Thyroid gland (tissue), 4 donors: ENCODE data around the gene PTPRN2. TPM values are rescaled to one million over a fixed set of nuclear protein-coding genes. Genes with fewer than 3 reads are reported as not detected.

Experiments
- DNase-seq, 2 donors: peaks; one replicate each; pipeline ENCODE4 v3.0.0-alpha.2; 2019
- H3K27ac ChIP-seq, 3 donors: fragments of 200-600 bp; sonication (generic); 1 replicate in 2 of 3; 2 replicates in 1 of 3; pipeline ENCODE4 v1.5.1; 2016 to 2019; ENCODE audit warnings: mild to moderate bottlenecking in 1 of 3, moderate library complexity in 1 of 3
- H3K27me3 ChIP-seq: fragments of 200-600 bp; sonication (generic); one replicate; pipeline ENCODE4 v1.5.1; 2019
- H3K36me3 ChIP-seq, 2 donors: fragments of 200-600 bp; sonication (generic); one replicate each; pipeline ENCODE4 v1.5.1; 2016 to 2019
- H3K4me1 ChIP-seq, 2 donors: fragments of 200-600 bp; sonication (generic); one replicate each; pipeline ENCODE4 v1.5.1; 2017 to 2019
- H3K4me3 ChIP-seq, 3 donors: fragments of 200-600 bp; sonication (generic); replicated peaks in 1 of 3; 1 replicate in 2 of 3; 2 replicates in 1 of 3; pipeline ENCODE4 v1.5.1; 2016; ENCODE audit warnings: mild to moderate bottlenecking in 1 of 3
- H3K9me3 ChIP-seq: fragments of 200-600 bp; sonication (generic); one replicate; pipeline ENCODE4 v1.5.1; 2017
- CTCF ChIP-seq, 6 experiments: fragments of 200-600 bp in 3 of 6; fragments of 450-650 bp in 3 of 6; sonication (generic) in 3 of 6; IDR thresholded peaks; one replicate each; pipeline ENCODE4 v1.5.1; 2016 to 2019; ENCODE audit warnings: antibody characterized with exemption in 6 of 6, mild to moderate bottlenecking in 2 of 6, inconsistent platforms in 1 of 6, moderate library complexity in 1 of 6
- POLR2A ChIP-seq, 2 donors: fragments of 450-650 bp; IDR thresholded peaks; one replicate each; pipeline ENCODE4 v1.6.1; 2017; ENCODE audit warnings: antibody characterized with exemption in 2 of 2, mild to moderate bottlenecking in 2 of 2, moderate library complexity in 1 of 2
- WGBS, 2 donors: methylation state at CpG; one replicate each; pipeline ENCODE4 v1.1.5; 2017; 5-methylcytosine and 5-hydroxymethylcytosine counted together
- intact Hi-C: fragments of 100-400 bp; cut with DNase I; formaldehyde crosslinking; loops from one replicate; pipeline ENCODE4 v1.15.1; 2023
- total RNA-seq, 4 donors: library from RNA; depleted of rRNA; stranded (reverse); fragments of >200 nt; gene quantifications; one replicate each; pipeline ENCODE4 v1.2.3, GENCODE V29; 2016

PTPRN2 gene
- total RNA-seq, 4 donors from 2014 or later, result 4.2 to 9.9 (median 7.7) TPM

GRCh38 chr7:158247758-158248487 is 339.7 kb downstream of the PTPRN2 start:
- Histone ChIP-seq H3K9me3 (no peaks in the 10 kb centered on the region), H3K27me3 (no peaks in the 10 kb centered on the region), H3K4me3 (no peak overlapping the region), H3K27ac (no peak overlapping the region), H3K4me1 (no peaks in the 10 kb centered on the region), H3K36me3 (no peaks in the 10 kb centered on the region)
- no peak for DNase-seq
- TF ChIP-seq POLR2A (IDR thresholded peaks at IDR 0.05) (no peak), CTCF (IDR thresholded peaks at IDR 0.05) (no peak)
- WGBS, 2 donors, result 77 to 84% methylated on average over 14 of the region's 14 CpGs
- intact Hi-C loops, result no loop called here

- Histone ChIP-seq H3K4me3 (no peak overlapping the region), H3K27me3 (no peaks in the 10 kb centered on the region), H3K36me3 (no peaks in the 10 kb centered on the region), H3K4me1 (no peaks in the 10 kb centered on the region), H3K9me3 (no peaks in the 10 kb centered on the region), H3K27ac (no peak overlapping the region)
- intact Hi-C loops, result no loop called here
- TF ChIP-seq POLR2A (IDR thresholded peaks at IDR 0.05), result no peak
- no peak for TF ChIP-seq CTCF (IDR thresholded peaks at IDR 0.05)
- DNase-seq, result no peak
- 82 to 84% methylated on average over 21 to 26 of the region's 28 CpGs for WGBS, 2 donors
These were observed 340.5 kb downstream of the PTPRN2 start for GRCh38 chr7:158246960-158247673.

GRCh38 chr7:158246272-158246959 is 341.2 kb downstream of the PTPRN2 start:
- H3K4me3 ChIP-seq, result no peak overlapping the region
- 86 to 87% methylated on average over 24 of the region's 24 CpGs for WGBS, 2 donors
- intact Hi-C loops, result no loop called here
- no peaks in the 10 kb centered on the region for H3K36me3 ChIP-seq
- TF ChIP-seq CTCF (IDR thresholded peaks at IDR 0.05) (no peak), POLR2A (IDR thresholded peaks at IDR 0.05) (no peak)
- no peaks in the 10 kb centered on the region for H3K27me3 ChIP-seq
- DNase-seq, result no peak
- no peak overlapping the region for H3K27ac ChIP-seq
- H3K4me1 ChIP-seq, result no peaks in the 10 kb centered on the region
- no peaks in the 10 kb centered on the region for H3K9me3 ChIP-seq

GRCh38 chr7:158245724-158246041 is 341.9 kb downstream of the PTPRN2 start:
- Histone ChIP-seq H3K4me1 (no peaks in the 10 kb centered on the region), H3K4me3 (no peak overlapping the region), H3K36me3 (no peaks in the 10 kb centered on the region), H3K27ac (no peak overlapping the region), H3K27me3 (no peaks in the 10 kb centered on the region), H3K9me3 (no peaks in the 10 kb centered on the region)
- WGBS, 2 donors, result 84 to 95% methylated on average over 10 to 11 of the region's 12 CpGs
- TF ChIP-seq CTCF (IDR thresholded peaks at IDR 0.05) (no peak), POLR2A (IDR thresholded peaks at IDR 0.05) (no peak)
- DNase-seq, result no peak
- intact Hi-C loops, result no loop called here
